GM10266 (cell line): ENCODE results near the gene PPP2R5D.

Experiments
- DNase-seq: peaks from one replicate; pipeline ENCODE4 v3.0.0; 2012; ENCODE audit errors: extremely low spot score
- CTCF ChIP-seq: IDR thresholded peaks from 2 replicates; pipeline ENCODE4 v1.5.1; 2012; ENCODE audit warnings: mild to moderate bottlenecking, low read depth; ENCODE audit not compliant: control insufficient read depth, insufficient read depth; ENCODE audit errors: missing control alignments

Gene PPP2R5D

DNA sequence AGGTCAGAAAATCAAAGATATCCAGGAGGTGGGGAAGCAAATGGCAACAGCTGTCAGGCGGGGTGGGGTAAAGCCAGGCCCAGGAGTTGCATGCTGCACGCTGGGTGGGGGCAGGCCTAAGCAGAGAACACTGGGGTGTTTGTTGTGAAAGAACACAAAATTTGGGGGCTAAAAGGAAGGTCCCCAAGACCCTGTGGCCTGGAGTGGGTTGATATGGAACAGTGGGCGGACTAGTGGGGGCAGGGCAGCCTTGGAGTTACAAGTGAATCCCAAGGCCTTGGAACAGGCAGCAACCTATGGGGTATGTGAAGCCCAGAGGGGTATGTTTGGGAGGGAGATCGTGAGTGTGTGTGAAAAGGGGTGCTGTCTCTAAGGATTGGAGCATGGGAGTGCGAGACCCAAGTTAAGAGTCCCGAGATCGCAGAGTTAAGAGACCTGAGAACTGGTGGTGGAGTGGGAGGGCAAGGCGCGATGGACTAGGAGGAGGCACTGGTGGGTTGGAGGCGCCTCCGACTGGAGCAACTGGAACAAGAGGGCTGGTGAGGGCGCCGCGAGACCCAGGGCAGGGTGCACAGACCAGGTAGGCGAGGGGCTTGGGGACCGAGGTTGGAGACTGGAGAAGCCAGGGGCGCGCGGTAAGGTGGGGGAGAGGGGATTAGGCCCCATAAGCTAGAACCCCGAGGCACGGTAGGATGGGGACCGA, 68.6 kb downstream of the PPP2R5D start:
- no peak for TF ChIP-seq CTCF
- peak; percentile 36 for DNase-seq

DNA sequence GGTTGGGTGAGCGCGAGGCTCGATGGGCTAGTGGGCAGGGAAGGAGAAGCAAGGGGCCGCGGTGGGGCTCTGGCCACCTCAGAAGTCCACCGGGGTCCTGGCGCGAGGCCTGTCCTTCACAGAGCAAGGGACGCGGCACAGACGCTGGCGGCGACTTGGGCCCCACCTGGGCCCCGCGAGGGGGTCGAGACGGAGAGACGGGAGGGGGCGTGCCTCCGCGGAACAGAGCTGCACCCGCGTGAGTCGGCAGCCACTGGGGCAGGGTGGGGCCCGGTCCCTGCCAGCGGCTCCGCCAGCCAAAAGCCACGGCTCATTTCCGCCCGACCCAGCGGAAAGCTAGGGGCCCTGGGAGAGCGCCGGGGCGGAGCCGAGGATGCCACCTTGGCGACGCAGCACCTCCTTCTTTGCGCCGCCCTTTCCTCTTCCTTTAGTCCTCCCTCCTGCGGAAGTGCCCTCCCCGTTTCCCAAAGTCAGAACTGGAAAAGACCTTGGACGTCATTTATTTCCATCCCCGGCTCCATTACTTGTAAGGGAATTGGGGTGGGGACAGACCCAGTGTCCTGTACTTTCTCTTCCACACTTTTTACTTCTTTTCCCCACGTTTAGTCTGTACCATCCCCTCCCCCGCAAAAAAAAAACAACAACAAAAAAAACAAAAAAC, 69.3 kb downstream of the PPP2R5D start, which contains the start of gene CUL7:
TSS of gene CUL7 (minus strand) at position 307 of the 661 bp plus-strand sequence. CDS start 1,063 bp downstream, outside the sequence.
- TF ChIP-seq CTCF, result no peak
- DNase-seq, result peak; percentile 94

DNA sequence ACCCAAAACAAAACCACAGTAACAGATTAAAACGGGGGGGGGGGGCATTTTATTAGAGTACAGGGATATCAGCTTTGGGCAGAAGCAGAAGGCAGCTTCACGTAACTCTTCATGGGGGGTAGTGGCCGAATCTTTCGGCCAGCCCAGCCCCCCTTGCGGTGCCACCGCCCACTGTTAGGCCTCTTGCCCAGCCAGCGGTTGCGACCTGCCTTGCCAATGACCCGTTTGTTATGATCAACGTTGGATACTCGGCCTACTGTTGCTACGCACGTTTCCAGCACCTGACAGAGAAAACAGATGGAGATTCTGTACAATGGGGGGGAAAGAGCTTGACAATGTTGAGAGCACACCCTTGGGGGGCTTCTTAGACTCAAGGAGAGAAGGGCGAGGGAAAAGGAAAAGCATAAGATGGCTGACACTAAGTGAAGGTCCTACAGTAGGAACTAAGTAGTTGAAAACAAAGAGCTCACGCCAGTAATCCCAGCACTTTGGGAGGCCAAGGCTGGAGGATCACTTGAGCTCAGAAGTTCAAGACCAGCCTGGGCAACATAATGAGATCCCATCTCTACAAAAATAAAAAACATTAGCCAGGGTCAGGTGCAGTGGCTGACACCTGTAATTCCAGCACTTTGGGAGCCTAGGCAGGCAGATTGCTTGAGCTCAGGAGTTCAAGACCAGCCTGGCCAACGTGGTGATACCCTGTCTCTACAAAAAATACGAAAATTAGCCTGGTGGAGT, 70.0 kb downstream of the PPP2R5D start:
- DNase-seq, result no peak
- no peak for TF ChIP-seq CTCF

GRCh38 chr6:43055966-43056365, 71.6 kb downstream of the PPP2R5D start:
- TF ChIP-seq CTCF, result no peak
- DNase-seq, result no peak

DNA sequence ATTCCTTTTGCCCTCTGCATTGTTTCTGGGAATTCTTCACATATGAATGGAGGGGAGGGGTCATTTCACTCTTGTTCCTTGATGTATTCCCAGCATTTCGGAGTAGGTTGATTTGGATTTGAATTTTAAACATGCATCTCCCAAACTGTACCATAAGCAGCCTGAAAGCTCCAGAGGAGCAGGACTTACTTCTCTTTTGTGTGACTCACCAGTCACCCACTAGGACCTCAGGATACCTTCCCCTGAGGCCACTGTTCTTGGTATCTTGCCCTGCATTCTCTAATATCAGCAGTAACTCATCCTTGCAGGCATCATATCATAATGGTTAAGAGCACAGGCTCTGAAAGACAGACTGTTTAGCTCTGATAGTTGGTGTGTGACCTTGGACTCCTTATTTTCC, 74.2 kb downstream of the PPP2R5D start:
- TF ChIP-seq CTCF, result no peak
- DNase-seq, result no peak

DNA sequence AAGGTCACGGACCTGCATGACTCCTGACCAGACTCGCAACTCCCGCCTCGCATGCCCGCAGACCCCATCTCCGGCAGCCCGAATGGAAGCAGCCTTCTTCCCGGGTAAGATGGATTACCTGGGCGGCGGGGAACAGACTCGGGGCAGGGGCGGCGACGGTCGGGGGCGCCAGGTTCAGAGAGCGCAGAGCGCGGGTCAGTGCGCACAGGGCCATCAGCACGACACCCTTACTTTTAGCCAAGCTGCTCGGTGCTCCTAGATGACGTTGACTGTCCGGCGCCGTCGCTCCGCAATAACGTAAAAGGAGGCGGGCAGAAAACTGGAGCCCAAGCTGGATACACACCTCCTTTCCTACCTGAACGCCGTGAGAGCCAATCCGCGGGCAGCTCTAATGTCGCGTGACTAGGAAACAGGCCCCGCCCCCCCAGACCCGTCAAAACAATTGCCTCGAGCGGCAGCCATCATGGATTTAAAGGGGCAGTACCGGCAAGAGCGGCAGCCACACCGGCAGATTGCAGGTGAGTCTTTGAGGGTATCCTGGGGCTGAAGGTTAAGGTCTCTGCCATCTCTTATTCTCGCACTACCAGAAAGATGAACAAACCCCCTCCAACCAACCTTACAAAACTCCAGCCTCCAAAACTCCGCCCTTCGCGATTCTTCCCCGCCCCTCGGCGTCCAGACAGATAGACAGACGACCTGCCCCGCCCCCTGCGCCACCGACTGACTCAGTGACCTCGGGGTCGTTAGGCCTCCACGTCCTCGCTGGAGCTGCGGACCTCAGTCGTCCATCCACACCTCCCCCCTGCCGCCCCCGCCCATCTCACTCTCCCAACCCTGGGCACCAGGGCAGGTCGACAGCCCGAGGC, 75.0 kb downstream of the PPP2R5D start, which contains the start of the genes KLC4 and MRPL2:
TSS of gene KLC4 (plus strand) at position 464 of the 866 bp plus-strand sequence. CDS start 1,705 bp downstream, outside the sequence.
TSS of gene MRPL2 (minus strand) at position 267 of the 866 bp plus-strand sequence. CDS start at position 214, 53 bp downstream.
- no peak for TF ChIP-seq CTCF
- peak; percentile 99 for DNase-seq
